Middle frontal gyrus (tissue), 1 donor: ENCODE results near the gene CGRRF1.

ENCODE experiments used
- DNase-seq: peaks from one replicate; pipeline ENCODE4 v3.0.0-alpha.2; 2015; ENCODE audit warnings: low spot score; ENCODE audit errors: extremely low spot score

The CGRRF1 gene

DNA sequence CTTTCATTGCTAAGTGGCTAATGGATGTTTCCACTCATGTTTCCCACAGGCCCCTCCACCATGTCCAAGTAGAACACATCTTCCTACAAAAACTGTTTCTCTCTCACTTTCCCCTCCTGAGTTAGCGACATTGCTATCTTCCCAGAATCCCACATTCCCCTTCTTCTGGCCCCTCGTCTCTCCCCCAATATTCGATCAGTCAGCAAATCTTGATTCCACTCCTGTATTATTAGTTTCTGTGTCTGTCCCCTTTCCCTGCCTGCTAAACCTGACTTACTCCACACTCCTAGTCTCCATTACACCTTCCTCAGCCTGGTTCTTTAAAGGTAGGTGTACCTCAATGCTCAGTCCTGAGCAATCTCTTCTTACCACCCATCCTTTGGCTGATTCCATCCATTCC lies 37.9 kb downstream of the CGRRF1 start:
- DNase-seq = no peak

DNA sequence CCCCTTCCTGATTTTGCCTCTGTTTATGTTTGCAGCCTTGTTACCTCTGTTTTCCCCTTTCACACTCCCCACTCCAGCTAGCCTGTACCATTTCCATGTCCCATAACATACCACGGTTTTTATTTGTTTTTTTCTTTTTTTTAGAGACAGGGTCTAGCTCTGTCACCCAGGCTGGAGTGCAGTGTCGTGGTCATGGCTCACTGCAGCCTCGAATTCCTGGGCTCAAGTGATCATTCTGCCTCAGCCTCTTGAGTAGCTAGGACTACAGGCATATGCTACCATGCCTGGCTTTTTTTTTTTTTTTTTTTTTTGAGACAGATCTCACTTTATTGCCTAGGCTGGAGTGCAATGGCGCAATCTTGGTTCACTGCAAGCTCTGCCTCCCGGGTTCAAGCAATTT lies 38.8 kb downstream of the CGRRF1 start:
- DNase-seq = no peak

DNA sequence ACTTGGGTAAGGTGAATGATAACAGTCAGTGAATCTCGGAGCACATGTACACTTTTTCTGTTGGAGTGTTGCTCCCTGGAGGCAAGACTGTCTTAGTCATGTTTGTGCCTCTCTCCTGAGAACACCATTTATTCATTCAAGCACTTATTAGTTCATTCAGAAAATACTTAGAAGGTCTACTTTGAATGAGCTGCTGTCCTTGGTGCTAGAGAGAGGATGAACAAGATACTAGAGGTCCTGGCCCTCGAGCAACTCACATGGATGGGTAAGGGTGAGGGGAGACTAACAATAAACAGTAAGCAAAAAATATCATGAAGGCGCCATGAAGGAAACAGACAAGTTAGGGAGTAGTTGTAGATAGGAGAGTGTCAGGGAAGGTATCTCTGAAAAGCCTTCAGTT lies 40.2 kb downstream of the CGRRF1 start:
- DNase-seq = no peak

DNA sequence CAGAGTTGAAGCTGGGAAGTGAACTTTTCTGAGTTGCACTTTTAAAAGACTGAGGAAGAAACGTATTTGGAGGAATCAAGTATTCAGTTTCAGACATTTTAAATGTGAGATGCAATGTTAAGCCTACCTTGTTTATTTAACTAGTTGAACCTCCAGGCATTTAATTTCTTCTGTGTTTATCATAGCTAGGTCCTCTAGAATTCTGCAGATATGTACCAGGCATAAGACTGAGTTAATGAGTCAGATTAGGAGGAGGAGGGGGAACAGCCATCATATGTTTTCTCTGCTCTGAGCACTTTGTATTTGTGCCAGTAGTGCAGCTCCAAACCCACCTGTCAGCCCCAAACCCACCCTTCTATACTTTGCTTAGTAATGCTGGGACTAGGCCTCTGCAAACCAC lies 40.8 kb downstream of the CGRRF1 start:
- DNase-seq = no peak

DNA sequence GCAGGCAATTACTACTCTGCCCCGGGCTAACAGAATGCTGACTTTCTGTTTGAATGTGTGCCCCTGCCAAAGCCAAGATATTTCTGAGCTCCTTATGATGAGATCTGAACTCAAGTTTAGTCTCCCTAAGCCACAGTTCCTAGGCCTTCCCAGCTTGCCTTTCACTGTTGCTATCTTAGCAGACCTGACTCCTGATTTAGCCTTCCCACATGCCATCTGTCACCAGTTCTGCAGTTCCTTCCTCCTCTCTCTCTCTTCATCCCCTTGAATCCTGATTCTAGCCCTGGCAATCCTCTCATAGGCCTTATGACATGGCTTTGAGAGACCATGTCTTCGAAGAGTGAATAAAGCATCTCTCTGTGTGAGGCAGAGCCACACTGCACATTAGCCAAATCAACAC lies 44.7 kb downstream of the CGRRF1 start:
- DNase-seq = no peak

DNA sequence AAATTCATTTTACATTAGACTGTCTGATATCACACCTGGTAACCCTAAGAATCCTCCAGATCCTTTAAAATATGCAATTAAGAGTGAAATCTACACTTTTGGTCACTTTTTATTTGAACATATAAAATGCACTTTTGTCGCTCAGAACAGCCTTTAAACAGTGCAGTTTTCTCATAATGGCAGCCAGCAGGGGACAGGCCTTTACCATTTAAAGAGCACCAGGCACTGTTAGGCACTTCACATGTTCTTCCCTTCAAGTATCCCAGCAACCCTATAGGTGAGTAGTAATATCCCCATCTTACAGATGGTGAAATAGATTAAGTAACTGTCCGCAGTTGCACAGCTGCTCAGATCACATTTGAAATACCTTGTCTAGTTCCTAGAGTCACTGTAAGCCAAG lies 45.9 kb downstream of the CGRRF1 start:
- DNase-seq = no peak

DNA sequence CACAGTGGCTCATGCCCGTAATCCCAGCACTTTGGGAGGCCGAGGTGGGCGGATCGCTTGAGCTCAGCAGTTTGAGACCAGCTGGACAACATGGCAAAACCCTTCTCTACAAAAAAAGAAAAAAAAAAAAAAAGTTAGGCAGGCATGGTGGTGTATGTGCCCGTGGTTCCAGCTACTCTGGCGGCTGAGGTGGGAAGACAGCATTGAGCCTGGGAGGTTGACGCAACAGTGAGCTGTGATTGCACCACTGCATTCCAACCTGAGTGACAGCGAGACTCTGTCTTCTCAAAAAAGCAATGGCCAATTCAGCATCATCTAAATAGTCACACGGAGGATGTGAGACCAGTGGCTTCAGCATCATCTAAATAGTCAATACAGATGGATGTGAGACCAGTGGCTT lies 46.8 kb downstream of the CGRRF1 start:
- DNase-seq = no peak

DNA sequence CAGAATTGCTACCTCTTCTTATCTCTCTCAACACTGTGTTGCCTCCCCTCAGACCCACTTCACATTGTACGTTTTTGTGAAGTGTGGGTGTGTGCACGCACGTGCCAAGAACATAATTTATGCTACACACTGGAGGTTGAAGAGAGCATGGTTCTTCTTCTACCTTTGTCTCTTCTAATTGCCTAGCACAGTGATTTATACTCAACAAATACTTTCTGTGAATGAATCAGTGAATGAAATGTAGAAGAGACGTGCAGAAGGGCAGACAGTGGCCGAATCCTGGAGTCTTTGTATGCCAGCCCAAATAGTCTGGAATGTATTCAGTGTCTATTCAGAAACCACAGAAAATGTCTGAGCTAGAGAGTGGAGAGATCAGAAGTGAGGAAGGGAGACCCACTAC lies 52.6 kb downstream of the CGRRF1 start:
- no peak for DNase-seq

DNA sequence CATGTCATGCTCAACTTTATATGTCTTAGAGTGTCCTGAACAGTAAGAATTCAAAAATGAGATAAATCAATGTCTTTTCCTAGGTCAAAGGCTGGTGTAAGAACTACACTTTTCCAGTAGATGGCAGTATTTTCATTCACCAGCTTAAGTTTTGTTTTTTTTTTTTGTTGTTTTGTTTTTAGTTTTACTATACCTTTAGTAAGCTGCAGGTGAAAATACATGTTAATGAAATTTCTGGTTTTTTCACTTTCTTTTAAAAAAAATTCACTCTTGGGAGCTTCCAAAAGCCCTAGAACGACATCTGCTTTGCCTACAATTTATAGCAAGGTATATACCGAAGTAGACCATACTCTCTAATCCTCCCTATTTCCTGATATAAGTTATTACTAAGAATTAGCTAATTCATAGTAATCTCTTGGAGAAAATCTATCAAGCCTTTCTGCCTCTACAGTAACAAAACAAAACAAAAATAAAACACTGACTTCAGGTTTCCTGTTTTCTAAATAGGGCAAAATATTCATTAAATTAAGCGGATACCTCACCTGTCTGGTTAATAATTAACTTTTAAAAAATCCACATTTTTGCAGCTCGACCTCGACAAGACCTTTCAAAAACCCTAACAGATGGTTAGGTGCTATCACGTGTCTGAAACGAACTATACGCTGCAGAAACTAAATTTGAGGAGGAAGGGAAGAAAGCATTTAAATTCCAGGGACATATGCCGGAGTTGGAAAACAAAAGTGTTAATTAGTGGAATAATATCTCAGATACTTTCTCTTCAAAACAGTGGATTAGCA lies 54.6 kb downstream of the CGRRF1 start:
- DNase-seq = no peak

DNA sequence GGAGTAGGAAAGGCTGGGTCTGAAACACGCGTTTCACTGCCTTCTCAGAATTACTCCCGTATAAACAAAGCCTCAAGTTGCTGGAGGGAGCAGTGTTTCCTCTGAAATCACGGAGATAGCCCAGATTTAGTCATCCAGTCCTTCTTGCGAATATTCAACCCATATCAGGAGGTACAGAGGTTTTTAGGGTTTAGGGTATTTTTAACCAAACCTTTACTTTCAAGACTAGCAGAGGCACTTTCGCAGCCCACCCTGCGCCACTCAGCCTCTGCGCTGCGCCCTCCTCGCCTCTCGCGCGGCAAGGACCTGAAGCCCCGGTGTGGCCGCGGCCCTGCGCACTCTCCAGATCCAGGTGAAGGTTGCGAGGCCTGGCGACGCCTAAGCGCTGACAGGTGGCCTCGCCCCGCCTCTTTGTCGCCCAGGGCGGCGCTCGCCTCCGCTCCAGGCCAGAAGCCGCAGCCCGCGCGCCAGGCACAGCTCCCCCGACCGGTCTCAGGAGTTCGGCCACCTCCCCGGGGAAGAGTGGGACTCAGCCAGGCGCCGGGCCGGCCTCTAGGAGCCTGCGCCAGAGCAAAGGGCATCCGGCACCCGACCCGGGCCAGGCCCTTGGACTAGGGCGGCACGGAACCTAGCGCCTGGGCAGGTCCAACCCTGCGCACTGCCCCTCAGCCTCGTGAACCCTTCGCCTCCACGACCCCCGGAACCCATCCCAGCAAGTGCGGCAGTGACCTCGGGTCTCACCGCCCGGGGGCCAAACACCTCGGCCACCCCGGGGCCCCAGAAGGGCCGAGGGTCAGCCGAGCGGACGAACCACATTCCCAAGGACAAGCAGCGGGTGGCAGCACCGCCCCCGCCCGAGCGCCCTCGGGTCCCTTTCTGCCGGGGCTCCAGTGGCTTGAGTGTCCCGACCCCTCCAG lies 55.4 kb downstream of the CGRRF1 start:
- no peak for DNase-seq

DNA sequence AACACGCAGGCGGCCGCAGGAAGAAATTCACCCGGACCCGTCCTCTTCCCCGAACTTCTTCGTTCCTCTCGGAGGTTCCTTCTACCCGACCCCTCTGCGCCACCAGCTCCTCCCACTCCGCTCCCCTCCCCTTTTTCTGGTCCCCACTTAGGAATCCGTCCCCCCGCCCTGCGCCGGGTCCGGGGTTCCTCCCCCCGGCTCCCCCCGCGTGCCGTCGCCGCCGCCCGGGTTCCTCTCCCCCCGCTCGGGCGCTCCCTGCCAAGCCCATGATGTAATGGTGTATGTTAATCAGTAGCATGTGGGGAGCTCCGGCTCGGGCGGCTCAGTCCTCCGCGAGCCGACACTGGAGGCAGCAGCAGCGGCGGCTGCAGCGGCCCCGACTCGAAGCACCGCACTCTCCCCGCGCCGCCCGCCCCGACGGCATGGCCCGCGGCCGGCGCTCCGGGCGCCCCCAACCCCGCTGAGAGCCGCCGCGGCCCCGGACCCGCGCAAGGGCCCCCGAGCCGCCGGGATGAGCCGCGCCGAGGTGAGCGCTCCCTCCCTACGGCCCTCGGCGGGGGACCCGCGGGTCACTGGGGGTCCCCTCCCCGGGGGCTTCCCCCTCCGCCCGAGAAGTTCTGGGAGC lies 56.2 kb downstream of the CGRRF1 start:
- DNase-seq = peak; percentile 56

DNA sequence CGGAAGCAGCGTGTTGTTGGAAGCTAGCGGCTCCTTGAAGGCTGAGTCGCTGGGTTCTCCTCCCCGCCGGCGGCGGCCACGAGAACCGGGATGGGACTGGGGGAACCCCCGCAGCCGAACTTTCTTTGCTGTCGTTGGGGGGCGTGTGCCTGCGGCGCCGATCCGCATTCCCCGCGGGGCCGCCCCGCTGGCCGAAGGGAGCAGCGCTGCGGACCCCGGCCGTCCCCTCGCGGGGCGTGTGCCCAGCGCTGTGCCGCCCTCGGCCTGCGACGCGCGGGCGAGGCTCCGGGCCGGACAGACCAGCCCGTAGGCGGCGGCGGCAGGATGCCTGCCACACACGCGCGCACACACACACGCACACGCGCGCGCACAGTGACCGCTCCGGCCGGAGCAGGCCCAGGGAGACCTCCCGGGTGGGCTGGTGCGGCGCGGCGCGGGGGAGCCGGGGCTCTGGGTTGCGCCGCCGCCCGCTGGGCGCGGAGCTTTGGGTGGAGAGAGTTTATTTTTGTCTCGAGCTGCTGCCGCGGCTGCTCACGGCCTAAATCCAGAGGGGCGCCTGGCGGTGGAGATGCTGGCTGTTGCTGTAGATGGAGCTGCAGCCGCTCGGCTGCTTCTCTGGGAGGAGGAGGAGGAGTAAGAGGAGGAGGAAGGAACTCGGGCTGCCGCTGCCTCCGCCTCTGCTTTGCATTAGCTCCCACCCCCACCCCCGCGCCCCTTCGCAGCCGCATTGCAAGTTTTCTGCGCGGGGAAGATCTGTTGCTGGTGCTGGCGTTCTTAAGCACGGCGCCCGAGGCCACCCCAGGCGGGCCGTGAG lies 56.9 kb downstream of the CGRRF1 start, which contains the start of gene SAMD4A:
TSS of gene SAMD4A (plus strand) at position 719 of the 814 bp plus-strand sequence. CDS start 789 bp downstream, outside the sequence.
- DNase-seq = no peak

DNA sequence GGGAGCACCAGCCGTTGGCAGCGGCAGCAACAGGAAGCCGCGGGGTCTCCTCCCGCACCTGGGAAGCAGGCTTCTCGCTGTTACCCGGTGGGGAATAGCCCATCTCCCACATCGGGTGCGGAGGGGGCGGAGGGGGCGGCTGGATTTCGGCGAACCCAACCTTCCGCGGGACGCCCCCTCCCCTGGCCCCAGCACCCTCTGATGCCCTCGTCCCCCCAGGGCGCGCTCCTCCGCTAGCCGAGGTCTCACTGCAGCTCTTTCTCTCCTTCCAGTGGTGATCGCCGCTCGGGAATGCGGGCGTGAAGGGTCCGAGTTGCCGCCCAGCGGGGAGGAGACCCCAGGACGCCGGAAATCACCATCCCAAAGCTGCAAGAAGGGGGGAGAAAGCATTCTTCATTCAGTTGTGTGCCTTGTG lies 57.5 kb downstream of the CGRRF1 start:
- no peak for DNase-seq

DNA sequence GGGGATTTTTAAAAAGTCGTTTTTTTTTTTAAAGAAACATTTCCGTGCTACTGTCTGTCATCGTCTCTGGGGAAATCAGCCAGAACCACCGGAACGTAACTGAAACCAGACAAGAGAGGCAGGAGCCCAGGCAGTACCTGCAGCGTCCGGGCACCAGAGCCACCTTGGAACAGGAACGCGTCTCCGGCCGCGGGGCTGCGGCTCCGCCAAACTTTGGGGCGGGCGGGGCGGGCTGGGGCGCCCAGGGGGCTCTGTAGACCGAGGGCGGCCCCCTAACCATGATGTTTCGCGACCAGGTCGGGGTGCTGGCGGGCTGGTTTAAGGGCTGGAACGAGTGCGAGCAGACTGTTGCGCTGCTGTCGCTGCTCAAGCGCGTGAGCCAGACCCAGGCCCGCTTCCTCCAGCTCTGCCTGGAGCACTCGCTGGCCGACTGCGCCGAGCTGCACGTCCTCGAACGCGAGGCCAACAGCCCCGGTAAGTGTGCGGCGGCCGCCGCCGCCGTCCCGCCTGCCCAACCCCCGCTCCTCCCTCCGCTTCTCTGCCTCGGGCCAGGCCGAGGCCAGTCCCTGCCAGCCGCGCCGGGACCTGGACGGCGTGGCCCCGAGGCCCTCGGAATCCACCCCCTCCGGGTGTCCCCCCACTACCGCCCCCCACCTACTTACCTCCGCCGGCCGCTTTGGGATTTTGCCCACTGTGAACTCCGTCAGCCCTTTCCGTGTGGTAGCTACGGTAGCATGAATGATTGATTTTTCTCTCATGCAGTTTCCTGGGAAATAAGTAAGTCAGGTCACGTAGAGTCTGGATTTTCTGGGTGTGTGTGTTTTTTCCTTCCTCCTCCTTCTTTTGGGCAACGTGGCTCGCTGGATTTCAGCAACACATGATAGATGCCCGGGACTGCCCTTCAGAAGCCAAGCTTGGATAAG lies 58.2 kb downstream of the CGRRF1 start:
- no peak for DNase-seq

DNA sequence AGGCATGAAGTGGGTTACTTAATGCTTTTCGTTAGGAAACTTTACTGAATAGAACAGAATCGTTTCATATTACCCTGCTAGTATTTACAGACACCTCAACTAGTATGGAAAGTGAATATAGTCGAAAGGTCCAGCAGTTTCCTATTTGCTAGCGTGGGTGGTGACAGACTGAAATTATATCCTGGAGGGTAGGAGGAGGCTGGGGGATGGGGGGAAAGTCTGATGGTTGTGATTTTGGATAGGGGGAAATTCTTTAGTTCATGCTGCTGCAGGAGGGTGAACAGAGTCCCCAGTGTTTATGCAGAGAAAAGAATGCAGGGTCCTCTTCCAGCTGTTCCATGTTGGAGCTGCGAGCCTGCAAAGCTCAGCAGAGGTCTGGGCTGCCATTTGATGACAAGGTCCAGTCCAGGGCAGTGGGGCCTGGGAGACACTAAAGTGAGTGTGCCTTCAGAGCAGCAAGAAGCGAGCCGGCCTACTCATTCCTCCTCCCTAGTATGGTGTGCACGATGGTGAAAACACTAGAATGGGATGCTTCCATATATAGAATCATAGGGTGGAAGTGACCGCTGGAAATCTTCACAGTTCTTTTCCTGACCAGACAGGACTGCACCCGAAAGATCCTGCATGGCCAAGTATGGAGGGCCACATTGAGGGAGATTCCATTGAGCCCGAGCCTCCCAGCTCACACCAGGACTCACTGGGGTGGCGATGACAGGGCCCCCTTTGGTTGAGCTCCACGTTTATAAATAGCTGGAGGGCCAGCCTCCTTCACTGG lies 59.3 kb downstream of the CGRRF1 start:
- no peak for DNase-seq

DNA sequence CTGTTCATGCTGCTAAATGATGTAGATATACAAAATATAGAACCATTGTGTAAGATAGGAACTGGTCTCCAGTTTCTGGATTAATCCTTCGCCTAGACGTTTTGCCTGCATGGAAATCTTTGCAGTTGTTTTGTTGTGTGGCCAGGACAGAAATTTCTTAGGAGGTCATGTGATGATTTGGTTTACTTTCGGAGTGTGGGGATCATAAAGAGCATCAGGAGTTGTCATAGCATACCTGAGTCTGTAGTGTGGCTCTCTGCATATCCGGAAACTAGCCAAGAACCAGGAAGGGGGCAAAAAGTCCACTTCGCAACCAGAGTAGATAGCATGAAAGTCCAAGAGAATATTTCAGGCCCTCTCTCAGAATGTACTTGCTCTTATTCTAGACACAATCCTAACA lies 60.3 kb downstream of the CGRRF1 start:
- DNase-seq = no peak

DNA sequence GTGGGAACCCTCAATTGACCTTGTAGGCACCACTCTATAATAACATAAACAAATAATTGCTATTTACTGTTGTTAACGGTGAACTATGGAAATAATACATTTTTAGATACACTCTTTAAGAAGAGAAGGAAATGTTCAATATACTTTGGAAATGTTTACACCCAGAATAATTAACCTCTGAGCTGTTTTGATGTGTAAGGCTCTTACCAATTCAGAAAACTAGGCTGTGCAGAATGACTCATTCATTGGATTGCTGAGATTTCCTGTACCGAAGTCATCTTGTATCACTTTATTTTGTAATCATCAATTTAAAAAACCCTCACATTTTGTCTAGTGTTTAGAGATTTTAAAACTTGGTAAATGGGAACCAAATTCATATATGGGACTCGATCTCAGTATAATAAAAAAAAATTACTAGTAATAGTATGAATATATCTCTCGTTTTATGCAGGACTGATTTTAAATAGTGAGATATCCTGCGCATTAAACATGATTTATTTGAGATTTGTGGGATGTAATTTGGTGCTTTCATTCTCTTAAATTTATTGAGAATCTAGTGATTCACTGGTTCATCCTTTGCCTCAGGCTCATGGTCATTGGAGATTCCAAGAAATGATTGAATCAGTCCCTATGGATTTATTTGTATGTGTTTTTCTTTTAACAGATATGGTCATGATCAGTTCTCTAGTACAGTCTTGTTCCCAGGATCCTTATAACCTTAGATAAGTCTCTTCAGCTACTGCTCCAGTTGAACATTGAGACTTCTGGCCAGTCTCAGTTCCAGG lies 61.1 kb downstream of the CGRRF1 start:
- no peak for DNase-seq

DNA sequence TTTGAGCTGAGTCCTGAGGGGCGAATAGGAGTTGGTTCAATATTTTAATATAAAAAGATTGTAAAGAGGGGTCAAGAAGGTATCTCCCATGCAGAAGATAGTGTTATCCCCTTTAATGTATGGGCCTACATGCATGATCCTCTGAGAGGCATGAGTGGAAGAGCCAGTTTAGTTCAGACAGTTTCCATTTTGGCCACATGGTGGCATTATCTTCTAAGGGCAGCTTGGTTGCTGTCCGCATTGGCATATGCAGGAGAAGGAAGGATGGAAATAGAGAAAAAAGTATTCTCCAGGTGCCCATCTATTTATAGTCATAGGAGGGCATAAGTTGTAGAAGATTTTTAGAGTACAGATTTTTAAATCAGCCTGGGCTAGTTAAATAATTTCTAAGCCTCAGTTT lies 62.6 kb downstream of the CGRRF1 start:
- no peak for DNase-seq
